NCI-H1930 (cell line): ENCODE results near the gene SMURF2.

Experiments used
- DNase-seq, 2 experiments: peaks; one replicate each; lab custom pipeline; 2025; lab: John Stamatoyannopoulos, UW

SMURF2 gene

GRCh38 chr17:64536913-64537312 is 125.2 kb downstream of the SMURF2 start:
- DNase-seq, result no peak

- DNase-seq, result no peak
Measured at GRCh38 chr17:64535357-64535756, 126.8 kb downstream of the SMURF2 start.

GRCh38 chr17:64534187-64534586 is 127.9 kb downstream of the SMURF2 start:
- DNase-seq, result no peak

- no peak for DNase-seq
Measured at GRCh38 chr17:64533784-64534183, 128.3 kb downstream of the SMURF2 start.

GRCh38 chr17:64532409-64532808 is 129.7 kb downstream of the SMURF2 start:
- DNase-seq, result no peak

GRCh38 chr17:64531955-64532371 is 130.1 kb downstream of the SMURF2 start:
- DNase-seq, result no peak

GRCh38 chr17:64529221-64529620 is 132.9 kb downstream of the SMURF2 start:
- no peak for DNase-seq

- no peak for DNase-seq
Measured at GRCh38 chr17:64527914-64528313, 134.2 kb downstream of the SMURF2 start.

GRCh38 chr17:64520359-64520758 is 141.7 kb downstream of the SMURF2 start:
- no peak for DNase-seq

- DNase-seq, result no peak
Measured at GRCh38 chr17:64519601-64520000, 142.5 kb downstream of the SMURF2 start.

- DNase-seq, result no peak
Measured at GRCh38 chr17:64515829-64516228, 146.3 kb downstream of the SMURF2 start.

GRCh38 chr17:64515419-64515818 is 146.7 kb downstream of the SMURF2 start:
- no peak for DNase-seq

GRCh38 chr17:64509179-64509578 is 152.9 kb downstream of the SMURF2 start:
- no peak for DNase-seq

- no peak for DNase-seq
Measured at GRCh38 chr17:64508683-64509082, 153.4 kb downstream of the SMURF2 start.

- DNase-seq, result peak; percentile 4 to 15
Measured at GRCh38 chr17:64507413-64507782, 154.7 kb downstream of the SMURF2 start.

- peak; percentile 86 to 87 for DNase-seq
Measured at GRCh38 chr17:64506576-64507412, 155.3 kb downstream of the SMURF2 start, which contains the start of gene CEP95. CEP95 (plus strand) TSS chr17:64506977; CDS start chr17:64507098, 121 bp downstream.

- DNase-seq, result peak; percentile 86 to 87
Measured at GRCh38 chr17:64506201-64506575, 155.9 kb downstream of the SMURF2 start, which contains the start of gene DDX5. DDX5 (minus strand) TSS chr17:64506289; CDS start chr17:64506119, 170 bp downstream.

GRCh38 chr17:64505340-64506200 is 156.5 kb downstream of the SMURF2 start:
- DNase-seq, result peak; percentile 47 to 54

- no peak for DNase-seq
Measured at GRCh38 chr17:64504769-64505339, 157.3 kb downstream of the SMURF2 start.

- DNase-seq, result no peak
Measured at GRCh38 chr17:64503821-64504768, 158.0 kb downstream of the SMURF2 start.

GRCh38 chr17:64503341-64503740 is 158.8 kb downstream of the SMURF2 start:
- DNase-seq, result no peak
